ENCODE data around the gene PCDH8. TPM values are rescaled to one million over a fixed set of nuclear protein-coding genes. Genes with fewer than 3 reads are reported as not detected.

PCDH8 gene
- total and polyA plus RNA-seq, 3 donors from 2014 or later: 1.5 to 6.8 (median 5.1) TPM

GRCh38 chr13:52798770-52799430 is 49.5 kb downstream of the PCDH8 start:
- Histone ChIP-seq H3K36me3 (ENCODE audit: low read depth, missing control alignments) (no peaks in the 10 kb centered on the region), H3K9me3 (no peaks in the 10 kb centered on the region), H3K4me1 (no peaks in the 10 kb centered on the region), H3K27ac (no peak overlapping the region), H3K27me3 (no peaks in the 10 kb centered on the region), H3K4me3 (no peak overlapping the region)
- intact Hi-C loops (cut with DNase I; ENCODE audit: low total_unique reads): no loop called here
- DNase-seq: no peak
- no peak for TF ChIP-seq POLR2A (IDR thresholded peaks at IDR 0.05)
- no peak for TF ChIP-seq CTCF (IDR thresholded peaks at IDR 0.05)
- 0 to 6% methylated on average over 1 of the region's 1 CpG for WGBS, 2 donors

GRCh38 chr13:52797176-52797575 is 51.3 kb downstream of the PCDH8 start:
- Histone ChIP-seq H3K36me3 (ENCODE audit: low read depth, missing control alignments) (no peaks in the 10 kb centered on the region), H3K27me3 (no peaks in the 10 kb centered on the region), H3K4me3 (no peak overlapping the region), H3K4me1 (no peaks in the 10 kb centered on the region), H3K9me3 (no peaks in the 10 kb centered on the region), H3K27ac (no peak overlapping the region)
- WGBS, 2 donors: 79 to 93% methylated on average over 2 of the region's 2 CpGs
- intact Hi-C loops (cut with DNase I; ENCODE audit: low total_unique reads): no loop called here
- TF ChIP-seq POLR2A (IDR thresholded peaks at IDR 0.05) (no peak), CTCF (IDR thresholded peaks at IDR 0.05) (no peak)
- DNase-seq: no peak

- no peaks in the 10 kb centered on the region for H3K4me1 ChIP-seq
- H3K36me3 ChIP-seq (ENCODE audit: low read depth, missing control alignments): no peaks in the 10 kb centered on the region
- WGBS, 2 donors: 88 to 95% methylated on average over 7 of the region's 7 CpGs
- H3K9me3 ChIP-seq: no peaks in the 10 kb centered on the region
- TF ChIP-seq POLR2A (IDR thresholded peaks at IDR 0.05) (no peak), CTCF (IDR thresholded peaks at IDR 0.05) (no peak)
- H3K27ac ChIP-seq: no peak overlapping the region
- H3K27me3 ChIP-seq: no peaks in the 10 kb centered on the region
- no peak for DNase-seq
- intact Hi-C loops (cut with DNase I; ENCODE audit: low total_unique reads): no loop called here
- H3K4me3 ChIP-seq: no peak overlapping the region
Observed at GRCh38 chr13:52794589-52794988, 53.9 kb downstream of the PCDH8 start.

GRCh38 chr13:52793515-52794061 is 54.9 kb downstream of the PCDH8 start:
- intact Hi-C loops (cut with DNase I; ENCODE audit: low total_unique reads): no loop called here
- no peak overlapping the region for H3K4me3 ChIP-seq
- no peaks in the 10 kb centered on the region for H3K4me1 ChIP-seq
- H3K27me3 ChIP-seq: no peaks in the 10 kb centered on the region
- H3K27ac ChIP-seq: no peak overlapping the region
- WGBS, 2 donors: 79 to 81% methylated on average over 7 of the region's 7 CpGs
- H3K9me3 ChIP-seq: no peaks in the 10 kb centered on the region
- TF ChIP-seq CTCF (IDR thresholded peaks at IDR 0.05): no peak
- TF ChIP-seq POLR2A (IDR thresholded peaks at IDR 0.05): no peak
- DNase-seq: no peak
- H3K36me3 ChIP-seq (ENCODE audit: low read depth, missing control alignments): no peaks in the 10 kb centered on the region

MicroRNA genes within 50 kb of the gene (microRNA counts, 767-probe panel; counts per million panel counts)
- 0 to 152 counts per million in 2 donors for microRNA hsa-miR-759

Small RNAs within 50 kb of the gene (microRNA-seq; reads per million reads assigned to microRNA genes)
- gene MIR759 (ENCODE audit: borderline number of aligned reads in 2 of 2, borderline replicate concordance in 1 of 2): 0 reads per million in 2 donors

Small RNAs within 50 kb of the gene (small RNA-seq; reads per million reads assigned to genes)
- 0 reads per million in 2 donors for gene MIR759

Other genes starting within 250 kb of the PCDH8 start
- 1 to 10 TPM; 4.0 to 6.7 TPM for gene HNRNPA1L2, start 206.2 kb downstream of the PCDH8 start, total RNA-seq
- gene HNRNPA1L2, start 206.2 kb downstream of the PCDH8 start, polyA plus RNA-seq (ENCODE audit: insufficient read depth, low read depth, low replicate concordance): 5.6 TPM
- gene SUGT1, start 195.8 kb downstream of the PCDH8 start, total RNA-seq: 10 to 100 TPM; 49.1 to 54.2 TPM
- gene SUGT1, start 195.8 kb downstream of the PCDH8 start, polyA plus RNA-seq (ENCODE audit: insufficient read depth, low read depth, low replicate concordance): 63.4 TPM
- 1 to 10 TPM; 3.5 to 4.1 TPM for gene CNMD, start 108.8 kb downstream of the PCDH8 start, total RNA-seq
- gene CNMD, start 108.8 kb downstream of the PCDH8 start, polyA plus RNA-seq (ENCODE audit: insufficient read depth, low read depth, low replicate concordance): 5.0 TPM
- under 1 TPM; 0.08 to 0.19 TPM for gene OLFM4, start 180.2 kb upstream of the PCDH8 start, total RNA-seq
- 4.8 TPM for gene OLFM4, start 180.2 kb upstream of the PCDH8 start, polyA plus RNA-seq (ENCODE audit: insufficient read depth, low read depth, low replicate concordance)